ENCODE results near the gene SEPSECS. TPM values are rescaled to one million over a fixed set of nuclear protein-coding genes. Genes with fewer than 3 reads are reported as not detected.

The SEPSECS gene
- polyA plus RNA-seq, 4 donors, result 10.7 to 20.7 (median 18.5) TPM

DNA sequence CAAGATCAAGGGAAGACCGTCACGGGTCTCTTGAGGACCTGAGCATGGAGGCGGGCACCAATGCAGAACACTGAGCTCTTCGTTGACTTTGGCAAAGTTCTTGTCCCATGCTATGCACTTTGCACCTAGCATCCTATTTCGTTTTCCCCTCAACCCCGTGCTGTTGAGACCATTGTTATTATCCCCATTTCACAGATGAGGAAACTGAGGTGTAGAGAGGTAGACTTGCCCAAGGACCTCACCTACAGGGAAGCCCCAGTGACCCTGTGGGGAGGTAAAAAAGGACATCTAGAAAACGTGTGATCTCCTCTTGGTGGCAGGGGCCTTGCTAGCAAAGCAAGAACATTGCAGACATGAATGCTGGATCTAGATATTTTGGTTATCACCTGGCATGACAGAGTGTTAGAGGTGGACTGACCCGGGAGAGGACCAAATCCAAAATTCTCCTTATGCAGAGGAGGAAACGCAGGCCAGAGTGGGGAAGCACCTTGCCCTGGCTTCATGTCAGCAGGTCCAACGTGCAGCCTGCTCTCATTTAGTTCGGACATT lies 48.5 kb downstream of the SEPSECS start:
- DNase-seq (ENCODE audit: low read depth in 4 of 4, low spot score in 3 of 4), result no peak

DNA sequence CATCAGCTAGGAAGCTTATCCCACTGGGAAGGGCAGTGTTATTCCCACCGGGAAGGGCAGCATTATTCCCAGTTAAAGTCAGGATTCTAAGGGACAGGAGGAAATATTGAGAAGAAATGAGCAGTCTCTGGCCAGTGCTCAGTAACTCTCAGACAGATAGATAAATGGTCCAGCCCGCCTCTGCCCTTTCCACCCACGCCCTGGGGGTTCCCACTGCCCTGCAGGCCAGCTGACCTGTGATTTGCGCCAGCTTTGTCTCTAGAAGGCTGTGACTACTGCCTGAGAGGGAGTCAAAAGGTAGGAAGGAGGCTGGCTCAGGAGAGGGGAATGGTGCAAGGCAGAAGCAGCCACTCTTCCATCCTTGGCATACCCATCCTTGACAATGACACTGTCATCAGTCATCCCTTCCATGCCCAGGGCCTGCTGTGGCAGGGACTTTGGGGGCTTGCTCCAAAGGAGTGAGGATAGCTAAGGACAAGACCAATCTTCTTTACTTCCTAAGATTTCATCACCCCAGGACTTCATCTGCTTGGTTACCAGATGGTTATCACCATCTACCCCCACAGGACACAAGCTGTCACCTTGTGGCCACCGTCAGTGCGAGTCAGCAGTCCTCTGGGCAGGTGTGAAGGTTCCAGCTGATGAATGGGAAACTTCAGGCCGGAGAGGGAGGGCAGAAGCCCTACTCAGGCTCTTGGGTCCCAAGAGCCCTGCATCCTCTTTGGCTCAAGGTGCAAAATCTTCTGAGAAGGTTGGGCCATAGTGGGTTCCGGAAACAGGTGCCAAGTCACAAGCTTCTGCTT lies 49.5 kb downstream of the SEPSECS start:
- no peak for DNase-seq (ENCODE audit: low read depth in 4 of 4, low spot score in 3 of 4)

DNA sequence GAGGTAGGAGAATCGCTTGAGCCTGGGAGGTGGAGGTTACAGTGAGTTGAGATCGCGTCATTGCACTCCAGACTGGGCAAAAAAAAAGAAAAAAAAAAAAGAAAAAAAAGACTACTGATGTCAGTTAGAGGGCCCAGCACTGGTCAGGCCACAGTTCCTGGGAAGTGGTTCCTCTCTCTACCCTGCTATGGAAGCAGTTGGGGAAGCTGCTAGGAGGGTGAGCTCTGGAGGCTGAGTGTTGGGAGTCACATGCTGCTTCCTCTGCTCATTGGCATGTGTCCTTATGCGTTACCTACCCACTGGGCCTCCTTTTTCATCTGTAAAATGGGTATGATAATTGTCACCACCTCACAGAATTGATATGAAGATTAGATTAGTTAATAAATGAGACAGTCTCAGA lies 50.7 kb downstream of the SEPSECS start:
- no peak for DNase-seq (ENCODE audit: low read depth in 4 of 4, low spot score in 3 of 4)

DNA sequence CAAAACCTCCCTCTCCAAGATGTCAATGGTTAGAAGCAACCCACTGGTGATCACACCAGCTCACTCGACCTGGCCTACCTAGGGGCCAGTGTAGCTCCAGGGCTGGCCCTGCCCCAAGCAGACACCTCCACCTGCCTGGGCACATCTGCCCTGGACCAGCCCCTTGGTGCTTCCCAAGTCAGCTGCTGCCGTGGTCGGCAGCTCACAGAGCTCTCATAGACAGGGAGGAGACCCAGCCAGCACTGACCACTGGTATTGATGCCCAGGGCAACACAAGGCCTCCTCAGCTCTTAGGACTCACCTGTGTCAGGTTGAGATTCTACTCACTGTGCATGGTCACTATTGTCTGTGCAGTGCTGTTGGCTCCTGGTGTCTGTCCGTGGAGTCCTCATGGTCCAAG lies 51.7 kb downstream of the SEPSECS start:
- no peak for DNase-seq (ENCODE audit: low read depth in 4 of 4, low spot score in 3 of 4)

DNA sequence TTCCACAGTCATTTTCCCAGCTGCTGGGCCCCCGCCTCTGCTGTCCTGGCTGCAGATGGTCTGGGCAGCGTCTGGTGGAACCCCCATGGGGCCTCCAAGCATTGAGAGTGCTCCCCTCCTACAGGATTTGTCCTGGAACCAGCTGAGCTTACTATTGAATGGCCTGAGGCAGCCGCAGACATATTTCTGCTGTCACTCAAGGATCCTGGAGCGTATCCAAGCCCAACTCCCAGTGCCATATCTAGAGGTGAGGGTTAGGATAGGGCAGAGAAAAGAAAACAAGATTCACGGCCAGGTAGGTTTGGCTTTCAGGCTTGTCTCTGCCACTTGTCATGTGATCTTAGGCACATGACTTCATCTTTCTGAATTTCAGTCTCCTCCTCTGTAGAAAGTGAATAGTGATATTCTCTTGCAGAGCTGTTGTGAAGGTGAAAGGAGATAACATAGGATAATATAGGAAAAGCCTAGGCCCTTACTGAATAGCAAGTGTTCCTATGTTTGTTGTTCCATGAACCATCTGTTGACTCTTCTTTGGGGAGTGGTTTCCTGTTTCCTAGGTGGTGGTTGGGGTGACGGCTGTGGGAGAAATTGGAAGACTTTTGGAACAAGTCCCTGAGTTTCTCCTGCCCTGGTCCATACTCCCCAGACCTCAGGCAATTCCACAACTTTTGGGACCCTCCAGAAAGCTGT lies 52.3 kb downstream of the SEPSECS start:
- DNase-seq (ENCODE audit: low read depth in 4 of 4, low spot score in 3 of 4), result no peak

DNA sequence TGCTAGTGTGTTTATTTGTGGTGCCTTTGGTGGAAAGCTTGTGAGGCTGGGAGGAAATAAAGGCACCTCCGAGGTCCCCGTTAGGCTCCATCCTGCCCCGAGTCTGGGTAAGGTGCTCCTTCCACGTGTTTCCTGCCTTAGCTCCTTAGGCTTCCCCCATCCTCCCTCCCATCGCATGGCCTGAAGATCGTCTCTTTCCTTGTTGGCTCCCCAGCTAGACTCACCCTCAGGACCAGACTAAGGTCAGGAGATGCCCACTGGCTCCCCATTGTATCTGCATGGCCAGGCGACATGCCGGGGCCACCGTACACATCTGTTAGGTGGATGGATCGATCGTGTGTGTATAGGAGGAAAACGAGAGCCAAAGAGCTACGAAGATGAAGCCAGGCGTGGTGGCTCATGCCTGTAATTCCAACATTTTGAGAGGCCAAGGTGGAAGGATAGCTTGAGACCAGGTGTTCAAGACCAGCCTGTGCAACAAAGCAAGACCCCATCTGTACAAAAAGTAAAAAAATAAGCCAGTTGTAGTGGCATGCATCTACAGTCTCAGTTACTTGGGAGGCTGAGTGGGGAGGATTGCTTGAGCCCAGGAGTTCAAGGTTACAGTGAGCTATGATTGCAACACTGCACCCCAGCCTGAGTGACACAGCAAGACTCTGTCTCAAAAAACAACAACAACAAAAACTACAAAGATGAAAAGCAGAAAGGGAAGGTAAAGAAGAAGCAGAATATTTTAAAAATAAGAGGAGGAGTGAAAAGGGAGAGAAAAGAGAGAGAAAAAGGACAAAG lies 53.7 kb downstream of the SEPSECS start:
- DNase-seq (ENCODE audit: low read depth in 4 of 4, low spot score in 3 of 4), result no peak

DNA sequence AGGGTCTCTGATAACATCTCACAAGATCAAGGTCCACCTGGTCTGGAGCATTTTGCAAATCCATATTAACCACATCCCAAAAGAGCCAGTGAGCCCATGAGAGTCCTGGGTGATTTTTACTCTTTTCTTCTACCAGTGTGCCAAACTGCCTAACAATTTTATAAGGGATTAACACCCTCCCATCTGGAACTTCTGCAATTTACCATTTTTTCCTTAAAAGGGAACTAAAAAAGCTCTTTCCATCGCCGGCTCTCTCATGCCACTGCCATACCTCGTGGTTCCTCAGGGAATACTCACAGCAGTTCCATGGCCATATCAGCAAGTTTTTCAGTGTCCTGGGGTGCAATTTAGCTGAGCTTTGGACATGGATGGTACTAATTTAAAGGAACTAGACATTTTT lies 55.7 kb downstream of the SEPSECS start:
- no peak for DNase-seq (ENCODE audit: low read depth in 4 of 4, low spot score in 3 of 4)

DNA sequence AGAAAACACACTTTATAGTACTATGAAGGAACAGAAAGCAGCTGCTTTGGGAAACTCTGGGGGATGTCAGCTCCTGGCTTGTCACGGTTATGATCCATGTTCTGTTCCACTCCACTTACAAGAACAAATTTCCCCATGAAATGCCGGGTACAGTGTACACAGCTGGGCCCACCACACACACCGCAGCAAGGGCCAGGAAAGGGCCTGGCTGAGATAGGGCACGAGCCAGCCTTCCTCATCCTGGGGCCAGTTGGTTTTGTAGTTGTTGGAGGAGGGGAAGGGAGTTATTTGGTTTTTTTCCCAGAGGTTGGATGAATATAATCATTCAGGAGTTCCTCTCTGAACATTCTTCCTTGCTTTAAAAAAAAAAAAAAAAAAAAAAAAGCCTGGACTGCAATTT lies 56.8 kb downstream of the SEPSECS start:
- no peak for DNase-seq (ENCODE audit: low read depth in 4 of 4, low spot score in 3 of 4)

DNA sequence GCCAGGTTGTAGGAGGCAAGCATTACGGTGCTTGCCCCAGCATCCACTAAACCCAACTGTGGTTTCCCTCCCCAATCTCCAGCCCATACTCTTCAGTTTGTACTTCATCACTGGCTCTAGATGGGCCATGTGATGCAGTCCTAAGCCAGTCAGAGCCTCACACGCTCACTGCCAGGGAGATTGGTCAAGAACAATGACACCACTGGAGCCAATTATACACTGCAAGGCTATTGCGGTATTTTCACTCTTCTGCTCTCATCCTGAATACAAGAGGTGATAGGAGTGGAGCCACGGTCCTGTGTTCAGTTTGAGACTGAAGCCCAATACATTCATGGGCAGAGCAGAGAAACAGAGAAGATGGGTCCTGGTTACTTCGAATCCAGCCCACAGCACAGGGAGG lies 58.4 kb downstream of the SEPSECS start:
- no peak for DNase-seq (ENCODE audit: low read depth in 4 of 4, low spot score in 3 of 4)

DNA sequence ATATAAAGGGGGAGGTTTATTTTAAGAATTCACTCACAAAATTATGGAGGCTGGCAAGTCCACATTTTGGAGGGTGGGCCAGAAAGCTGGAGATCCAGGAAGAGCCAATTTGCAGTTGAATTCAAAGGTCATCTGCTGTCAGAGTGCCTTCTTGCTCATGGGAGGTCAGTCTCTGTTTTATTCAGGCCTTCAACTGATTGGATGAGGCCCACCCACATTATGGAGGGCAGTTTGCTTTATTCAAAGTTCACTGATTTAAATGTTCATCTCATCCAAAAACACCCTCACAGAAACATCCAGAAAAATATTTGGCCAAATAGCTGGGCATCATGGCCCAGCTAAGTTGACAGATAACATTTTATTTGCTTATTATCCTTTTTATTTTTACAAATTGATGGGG lies 59.5 kb downstream of the SEPSECS start:
- DNase-seq (ENCODE audit: low read depth in 4 of 4, low spot score in 3 of 4), result no peak

DNA sequence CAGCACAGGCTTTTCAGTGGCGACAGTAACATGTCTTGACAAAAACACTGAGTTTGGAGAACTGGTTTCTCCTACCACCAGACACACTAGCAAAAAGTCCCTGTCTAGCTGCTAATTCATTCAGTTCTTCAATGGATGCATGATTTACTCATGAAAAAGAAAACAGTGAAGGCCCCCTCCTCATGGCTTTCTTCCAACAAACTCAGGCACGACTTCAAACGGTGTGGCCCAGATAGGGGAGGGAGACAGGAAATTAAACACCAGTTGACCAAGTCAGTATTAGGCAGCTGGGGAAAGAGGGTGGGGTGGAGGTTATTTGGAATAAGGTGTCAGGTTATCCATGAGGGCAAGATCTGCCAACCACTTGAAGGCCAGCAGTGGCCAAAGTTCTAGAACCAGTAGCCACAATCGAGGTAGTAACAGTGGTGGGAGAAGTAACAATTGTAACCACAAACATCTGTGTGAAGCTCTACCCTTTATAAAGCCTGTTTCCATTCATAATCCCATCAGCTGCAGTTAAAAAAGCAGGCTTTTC lies 60.2 kb downstream of the SEPSECS start:
- no peak for DNase-seq (ENCODE audit: low read depth in 4 of 4, low spot score in 3 of 4)

DNA sequence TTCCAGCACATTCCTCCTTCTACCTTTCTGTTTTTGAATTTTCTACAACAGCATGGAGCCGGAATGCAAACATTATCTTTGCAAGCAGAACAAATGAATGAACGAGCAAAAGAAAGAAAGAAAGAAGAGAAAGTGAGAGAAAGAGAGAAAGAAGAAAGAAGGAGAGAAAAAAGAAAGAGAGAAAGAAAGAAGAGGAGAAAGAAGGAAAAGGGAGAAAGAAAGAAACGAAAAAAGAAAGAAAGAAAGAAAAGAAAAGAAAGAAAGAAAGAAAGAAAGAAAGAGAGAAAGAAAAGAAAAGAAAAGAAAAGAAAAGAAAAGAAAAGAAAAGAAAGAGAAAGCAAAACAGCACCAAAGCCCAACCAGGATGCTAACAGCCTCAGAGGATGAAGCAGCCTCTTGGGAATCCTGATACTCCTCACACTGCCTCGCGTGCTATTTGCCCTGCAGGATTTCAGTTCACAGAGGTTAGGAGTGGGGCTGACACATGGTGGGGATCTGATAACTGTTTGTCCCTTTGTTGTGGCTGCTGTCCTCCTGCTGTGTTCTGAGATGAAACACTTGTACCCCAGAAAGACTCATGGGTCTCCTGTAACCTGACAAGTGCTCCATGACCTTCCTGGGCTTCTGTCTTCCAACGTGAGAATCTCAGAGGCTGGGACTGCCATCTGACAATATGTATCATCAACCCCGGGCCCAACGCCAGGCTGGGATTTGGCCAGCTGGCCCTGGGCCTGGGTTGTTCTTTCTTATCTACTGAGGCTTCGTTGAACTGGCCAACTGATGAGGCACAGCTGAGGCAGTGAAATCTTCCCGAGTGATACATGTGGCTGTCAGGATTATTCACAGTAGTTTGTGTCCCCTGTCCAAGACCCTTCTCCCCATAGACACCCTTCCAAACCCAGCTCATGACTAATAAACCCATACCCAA lies 61.0 kb downstream of the SEPSECS start:
- DNase-seq (ENCODE audit: low read depth in 4 of 4, low spot score in 3 of 4), result no peak

DNA sequence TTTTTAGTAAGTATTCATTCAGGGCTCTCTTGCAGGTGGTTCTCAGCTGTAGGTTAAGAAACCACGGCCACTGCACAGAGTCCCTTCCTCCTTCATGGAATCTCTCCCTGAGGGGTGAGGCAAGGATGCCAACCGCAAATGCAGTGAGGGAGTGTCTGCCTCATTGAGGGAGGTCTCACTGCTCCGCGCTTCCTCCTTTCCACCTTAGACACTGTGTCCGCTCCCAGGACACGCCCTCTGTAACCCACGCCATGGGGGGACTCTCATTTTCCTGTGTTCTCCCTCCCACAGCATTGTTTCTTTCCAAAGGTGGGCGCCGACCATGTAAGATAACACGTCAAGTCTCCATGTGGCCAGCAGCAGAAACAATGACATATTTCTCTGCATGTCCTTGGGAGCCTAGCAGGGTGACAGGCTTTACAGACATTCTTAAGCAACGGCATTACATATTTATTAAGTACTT lies 63.2 kb downstream of the SEPSECS start:
- no peak for DNase-seq (ENCODE audit: low read depth in 4 of 4, low spot score in 3 of 4)

DNA sequence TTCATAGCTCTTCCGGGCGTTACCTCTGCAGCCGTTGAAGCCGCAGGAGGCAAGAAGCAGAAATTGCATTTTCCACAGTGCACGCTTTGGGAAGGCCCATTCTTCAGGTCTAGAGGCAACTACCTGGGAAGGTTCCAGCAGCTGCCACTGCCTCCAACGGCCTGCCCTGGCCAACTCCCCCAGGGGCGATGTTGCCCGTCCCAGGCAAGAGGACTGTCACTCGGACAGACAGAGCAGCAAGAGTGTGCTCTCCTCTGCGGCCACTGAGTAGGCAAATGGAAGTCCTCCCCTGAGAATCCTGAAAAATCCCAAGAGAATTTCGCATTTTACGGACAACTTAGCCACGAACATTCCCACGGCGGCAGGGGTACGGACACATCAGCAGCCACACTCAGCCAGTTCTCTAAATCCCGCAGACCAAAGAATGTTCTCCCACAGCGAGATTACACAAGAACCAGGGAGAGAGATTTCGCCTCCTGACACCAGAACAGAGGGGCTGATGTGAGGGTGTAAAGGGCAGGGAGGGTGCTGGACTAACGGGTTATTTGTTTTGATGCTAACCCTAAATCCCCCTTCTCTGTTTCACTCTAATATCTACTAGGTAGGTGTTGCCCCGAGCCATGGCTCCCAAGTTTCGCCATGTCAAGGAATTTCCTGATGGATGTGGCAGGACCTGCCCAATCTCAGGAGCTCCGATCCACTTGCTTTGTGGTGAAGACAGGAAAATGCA lies 63.8 kb downstream of the SEPSECS start:
- DNase-seq (ENCODE audit: low read depth in 4 of 4, low spot score in 3 of 4), result no peak

DNA sequence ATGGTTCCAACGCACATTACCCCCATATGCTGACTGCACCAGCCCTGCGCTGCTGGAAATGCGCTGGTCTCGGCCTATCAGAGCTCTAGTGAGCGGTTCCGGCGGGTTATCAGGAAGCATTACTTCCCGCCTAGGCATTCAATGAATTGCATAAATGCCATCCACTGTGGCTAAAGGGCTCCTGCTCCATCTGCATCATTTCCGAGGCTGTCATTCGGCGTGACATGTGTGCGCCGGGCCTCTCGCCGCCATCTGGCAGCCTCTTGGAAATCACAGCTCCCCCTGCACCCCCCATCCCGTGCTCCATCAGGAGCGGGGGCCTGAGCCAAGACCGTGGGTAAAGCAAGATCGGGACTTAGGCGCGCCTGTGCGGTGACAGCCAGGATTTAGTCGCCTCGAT lies 64.4 kb downstream of the SEPSECS start:
- no peak for DNase-seq (ENCODE audit: low read depth in 4 of 4, low spot score in 3 of 4)

DNA sequence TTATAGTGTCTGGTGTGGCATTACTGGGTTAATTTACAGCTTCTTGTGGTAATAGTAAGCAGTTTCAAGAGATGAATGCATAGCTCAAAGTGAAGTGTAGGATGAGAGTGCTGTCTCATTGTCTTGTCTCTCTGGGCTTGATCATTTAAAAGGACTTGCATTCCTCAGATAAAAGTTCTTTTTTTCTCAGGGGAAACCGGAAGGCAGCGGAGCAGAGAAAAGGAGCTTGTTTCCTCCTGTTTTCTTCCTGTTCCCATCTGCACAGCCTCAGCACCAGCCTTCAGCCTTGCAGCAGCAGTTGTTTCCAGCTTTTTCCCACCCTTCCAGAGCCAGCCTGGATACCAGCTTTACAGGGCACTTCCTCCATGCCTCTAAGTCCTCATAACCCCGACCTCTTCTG lies 68.1 kb downstream of the SEPSECS start:
- DNase-seq (ENCODE audit: low read depth in 4 of 4, low spot score in 3 of 4), result no peak

DNA sequence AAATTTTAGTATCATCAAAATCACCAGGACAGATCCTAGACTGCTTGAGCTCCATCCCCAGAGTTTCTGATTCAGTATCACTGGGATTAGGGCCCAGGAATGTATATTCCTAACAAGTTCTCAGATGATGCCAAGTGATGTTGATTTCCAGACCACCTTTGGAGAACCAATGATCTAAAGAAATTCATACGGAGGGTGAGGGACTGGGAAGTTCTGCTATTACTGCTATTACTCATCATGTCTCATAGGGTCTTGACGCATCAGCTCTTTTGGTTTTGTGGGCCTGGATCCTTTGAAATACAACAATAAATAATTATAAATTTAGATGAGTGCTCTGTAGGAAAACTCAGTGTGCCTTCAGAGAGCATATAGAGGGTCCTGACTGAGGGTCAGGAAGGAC lies 69.7 kb downstream of the SEPSECS start:
- no peak for DNase-seq (ENCODE audit: low read depth in 4 of 4, low spot score in 3 of 4)

DNA sequence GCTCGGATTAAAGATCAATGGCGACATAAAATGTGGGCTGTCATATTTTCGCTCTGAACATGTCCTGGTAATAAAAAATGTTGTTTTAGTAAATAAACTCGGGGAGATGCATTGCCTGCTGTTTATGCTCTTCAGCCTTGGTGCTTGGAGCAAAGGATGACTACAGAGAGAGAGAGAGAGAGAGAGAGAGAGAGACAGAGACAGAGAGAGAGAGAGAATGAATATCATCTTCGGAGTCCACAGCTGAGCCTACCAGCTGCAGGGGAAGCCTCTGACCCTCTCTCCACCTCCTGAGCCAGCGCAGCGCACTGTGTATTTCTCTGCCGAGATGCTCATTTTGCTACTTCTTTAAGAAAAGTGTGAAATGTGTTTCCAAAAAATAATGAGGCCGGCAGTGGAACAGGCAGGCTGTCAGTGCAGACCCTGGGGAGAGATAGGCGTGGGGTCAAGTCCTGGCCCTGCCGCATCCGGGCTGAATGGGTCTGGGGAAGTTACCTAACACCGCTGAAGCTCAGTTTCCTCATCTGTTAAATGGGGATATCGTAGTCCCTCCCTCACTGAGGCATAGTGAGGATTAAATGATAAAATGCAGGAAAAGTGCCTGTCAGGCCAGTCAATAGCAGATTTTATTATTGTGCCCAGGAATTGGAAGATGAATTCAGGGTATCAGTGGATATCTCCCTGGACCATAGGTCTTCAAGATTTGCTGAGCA lies 71.0 kb downstream of the SEPSECS start:
- no peak for DNase-seq (ENCODE audit: low read depth in 4 of 4, low spot score in 3 of 4)
